ENCODE data around the gene HELZ.
"Not testable (repeated sequence)": the region's sequence is repeated elsewhere in the genome, so short reads cannot be mapped to it uniquely, and the experiment has no call there.

The HELZ gene

GRCh38 chr17:67050066-67050465 lies 194.9 kb downstream of the HELZ start:
- DNase-seq (ENCODE audit: low read depth), result no peak

- DNase-seq (ENCODE audit: low read depth), result no peak
Observed at GRCh38 chr17:67049025-67049739, 195.8 kb downstream of the HELZ start.

- no peak for DNase-seq (ENCODE audit: low read depth)
Observed at GRCh38 chr17:67047382-67047781, 197.6 kb downstream of the HELZ start.

GRCh38 chr17:67046398-67046797 lies 198.6 kb downstream of the HELZ start:
- no peak for DNase-seq (ENCODE audit: low read depth)

- no peak for DNase-seq (ENCODE audit: low read depth)
Observed at GRCh38 chr17:67044940-67045339, 200.1 kb downstream of the HELZ start.

GRCh38 chr17:67044016-67044772 lies 200.8 kb downstream of the HELZ start, which contains the start of gene CACNG1:
CACNG1 (plus strand) TSS chr17:67044554; CDS start chr17:67044661, 107 bp downstream.
- DNase-seq (ENCODE audit: low read depth), result no peak

GRCh38 chr17:67043283-67043682 lies 201.7 kb downstream of the HELZ start:
- no peak for DNase-seq (ENCODE audit: low read depth)

GRCh38 chr17:67041941-67042899 lies 202.8 kb downstream of the HELZ start:
- no peak for DNase-seq (ENCODE audit: low read depth)

GRCh38 chr17:67041531-67041930 lies 203.5 kb downstream of the HELZ start:
- no peak for DNase-seq (ENCODE audit: low read depth)

- DNase-seq (ENCODE audit: low read depth), result not testable (repeated sequence)
Observed at GRCh38 chr17:67041119-67041518, 203.9 kb downstream of the HELZ start.

- no peak for DNase-seq (ENCODE audit: low read depth)
Observed at GRCh38 chr17:67040652-67041051, 204.3 kb downstream of the HELZ start.

- DNase-seq (ENCODE audit: low read depth), result no peak
Observed at GRCh38 chr17:67038861-67039365, 206.1 kb downstream of the HELZ start.

GRCh38 chr17:67035131-67036083 lies 209.6 kb downstream of the HELZ start:
- DNase-seq (ENCODE audit: low read depth), result no peak

GRCh38 chr17:67033613-67034012 lies 211.4 kb downstream of the HELZ start:
- no peak for DNase-seq (ENCODE audit: low read depth)

- DNase-seq (ENCODE audit: low read depth), result no peak
Observed at GRCh38 chr17:67032985-67033384, 212.0 kb downstream of the HELZ start.

GRCh38 chr17:67032382-67032781 lies 212.6 kb downstream of the HELZ start:
- no peak for DNase-seq (ENCODE audit: low read depth)

GRCh38 chr17:67030641-67031040 lies 214.4 kb downstream of the HELZ start:
- no peak for DNase-seq (ENCODE audit: low read depth)

GRCh38 chr17:67027031-67027628 lies 217.9 kb downstream of the HELZ start:
- no peak for DNase-seq (ENCODE audit: low read depth)

- no peak for DNase-seq (ENCODE audit: low read depth)
Observed at GRCh38 chr17:67026341-67026740, 218.7 kb downstream of the HELZ start.

GRCh38 chr17:67025216-67025792 lies 219.7 kb downstream of the HELZ start:
- DNase-seq (ENCODE audit: low read depth), result no peak

Measured in stromal cell of bone marrow (primary cell).